Measurements from ENCODE around the gene DDX59.

Gene DDX59

GRCh38 chr1:200669314-200670241 lies at the start of gene DDX59:
Gene DDX59 (minus strand): TSS chr1:200669907. CDS start chr1:200666740, 3,167 bp downstream.
- peak; percentile 98 for DNase-seq (ENCODE audit: low read depth)
- H3K4me3 ChIP-seq (ENCODE audit: control insufficient read depth, low read depth, low read length): peak within 1 kb of the TSS; percentile 68
- TF ChIP-seq CTCF (conservative IDR thresholded peaks at IDR 0.05; ENCODE audit: control insufficient read depth, insufficient read depth, low read depth, low read length): no peak

GRCh38 chr1:200714504-200715187 lies 44.9 kb upstream of the DDX59 start:
- no peak for DNase-seq (ENCODE audit: low read depth)
- no peak overlapping the region for H3K4me3 ChIP-seq (ENCODE audit: control insufficient read depth, low read depth, low read length)
- TF ChIP-seq CTCF (conservative IDR thresholded peaks at IDR 0.05; ENCODE audit: control insufficient read depth, insufficient read depth, low read depth, low read length): no peak

GRCh38 chr1:200710166-200710565 lies 40.5 kb upstream of the DDX59 start:
- TF ChIP-seq CTCF (conservative IDR thresholded peaks at IDR 0.05; ENCODE audit: control insufficient read depth, insufficient read depth, low read depth, low read length): no peak
- H3K4me3 ChIP-seq (ENCODE audit: control insufficient read depth, low read depth, low read length): no peak overlapping the region
- DNase-seq (ENCODE audit: low read depth): no peak

GRCh38 chr1:200708769-200709168 lies 39.1 kb upstream of the DDX59 start:
- no peak for TF ChIP-seq CTCF (conservative IDR thresholded peaks at IDR 0.05; ENCODE audit: control insufficient read depth, insufficient read depth, low read depth, low read length)
- DNase-seq (ENCODE audit: low read depth): peak; percentile 31
- no peak overlapping the region for H3K4me3 ChIP-seq (ENCODE audit: control insufficient read depth, low read depth, low read length)

- no peak for DNase-seq (ENCODE audit: low read depth)
- TF ChIP-seq CTCF (conservative IDR thresholded peaks at IDR 0.05; ENCODE audit: control insufficient read depth, insufficient read depth, low read depth, low read length): no peak
- no peak overlapping the region for H3K4me3 ChIP-seq (ENCODE audit: control insufficient read depth, low read depth, low read length)
These were observed 38.5 kb upstream of the DDX59 start for GRCh38 chr1:200708161-200708560.

GRCh38 chr1:200707116-200707515 lies 37.4 kb upstream of the DDX59 start:
- TF ChIP-seq CTCF (conservative IDR thresholded peaks at IDR 0.05; ENCODE audit: control insufficient read depth, insufficient read depth, low read depth, low read length): no peak
- H3K4me3 ChIP-seq (ENCODE audit: control insufficient read depth, low read depth, low read length): no peak overlapping the region
- no peak for DNase-seq (ENCODE audit: low read depth)

Measured in fibroblast of mammary gland (primary cell).